Tibial artery (tissue), 4 donors: Measurements from ENCODE around the gene PTBP1.

Experiments used
- DNase-seq, 2 donors: peaks; one replicate each; pipeline ENCODE4 v3.0.0-alpha.2; 2019
- H3K27ac ChIP-seq, 2 donors: fragments of 200-600 bp; sonication (generic) in 1 of 2; 1 replicate in 1 of 2; 2 replicates in 1 of 2; pipeline ENCODE4 v1.5.1; 2018 to 2019; ENCODE audit warnings: mild to moderate bottlenecking in 1 of 2
- H3K27me3 ChIP-seq, 2 donors: fragments of 200-600 bp; sonication (generic) in 1 of 2; one replicate each; pipeline versions ENCODE4 v1.5.1 to v1.6.0; 2016 to 2019
- H3K36me3 ChIP-seq, 3 donors: fragments of 200-600 bp; sonication (generic) in 2 of 3; one replicate each; pipeline ENCODE4 v1.5.1; 2016 to 2019; ENCODE audit warnings: mild to moderate bottlenecking in 2 of 3
- H3K4me1 ChIP-seq, 4 donors: fragments of 200-600 bp; sonication (generic) in 2 of 4; 1 replicate in 3 of 4; 2 replicates in 1 of 4; pipeline ENCODE4 v1.5.1; 2016 to 2019
- H3K4me3 ChIP-seq, 2 donors: fragments of 200-600 bp; sonication (generic) in 1 of 2; 1 replicate in 1 of 2; 2 replicates in 1 of 2; pipeline ENCODE4 v1.5.1; 2018 to 2019; ENCODE audit warnings: mild to moderate bottlenecking in 2 of 2
- H3K9me3 ChIP-seq, 3 donors: fragments of 200-600 bp; sonication (generic) in 1 of 3; one replicate each; pipeline ENCODE4 v1.5.1; 2016 to 2019
- intact Hi-C: fragments of 100-400 bp; cut with DNase I; formaldehyde crosslinking; loops from one replicate; pipeline ENCODE4 v1.15.0; 2023; ENCODE audit warnings: low total_unique reads
- TF ChIP-seq, protein P1 (sequence below), 2 experiments: fragments of 200-600 bp in 1 of 2; fragments of 450-650 bp in 1 of 2; IDR thresholded peaks; one replicate each; pipeline ENCODE4 v1.5.1; 2017 to 2019; ENCODE audit warnings: antibody characterized with exemption in 2 of 2, mild to moderate bottlenecking in 1 of 2, moderate library complexity in 1 of 2

Gene PTBP1

DNA sequence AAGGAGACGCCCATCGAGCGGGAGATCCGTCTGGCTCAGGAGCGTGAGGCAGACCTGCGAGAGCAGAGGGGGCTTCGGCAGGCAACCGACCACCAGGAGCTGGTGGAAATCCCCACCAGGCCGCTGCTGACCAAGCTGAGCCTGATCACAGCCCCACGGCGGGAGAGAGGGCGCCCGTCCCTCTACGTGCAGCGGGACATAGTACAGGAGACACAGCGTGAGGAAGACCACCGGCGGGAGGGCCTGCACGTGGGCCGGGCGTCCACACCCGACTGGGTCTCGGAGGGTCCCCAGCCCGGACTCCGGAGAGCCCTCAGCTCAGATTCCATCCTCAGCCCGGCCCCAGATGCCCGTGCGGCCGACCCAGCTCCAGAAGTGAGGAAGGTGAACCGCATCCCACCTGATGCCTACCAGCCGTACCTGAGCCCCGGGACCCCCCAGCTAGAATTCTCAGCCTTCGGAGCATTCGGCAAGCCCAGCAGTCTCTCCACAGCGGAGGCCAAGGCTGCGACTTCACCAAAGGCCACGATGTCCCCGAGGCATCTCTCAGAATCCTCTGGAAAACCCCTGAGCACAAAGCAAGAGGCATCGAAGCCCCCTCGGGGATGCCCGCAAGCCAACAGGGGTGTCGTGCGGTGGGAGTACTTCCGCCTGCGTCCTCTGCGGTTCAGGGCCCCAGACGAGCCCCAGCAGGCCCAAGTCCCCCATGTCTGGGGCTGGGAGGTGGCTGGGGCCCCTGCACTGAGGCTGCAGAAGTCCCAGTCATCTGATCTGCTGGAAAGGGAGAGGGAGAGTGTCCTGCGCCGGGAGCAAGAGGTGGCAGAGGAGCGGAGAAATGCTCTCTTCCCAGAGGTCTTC is 39.2 kb upstream of the PTBP1 start:
- no peaks in the 10 kb centered on the region for H3K4me1 ChIP-seq
- DNase-seq = no peak
- H3K36me3 ChIP-seq = no peaks in the 10 kb centered on the region
- TF ChIP-seq, protein P1, sequence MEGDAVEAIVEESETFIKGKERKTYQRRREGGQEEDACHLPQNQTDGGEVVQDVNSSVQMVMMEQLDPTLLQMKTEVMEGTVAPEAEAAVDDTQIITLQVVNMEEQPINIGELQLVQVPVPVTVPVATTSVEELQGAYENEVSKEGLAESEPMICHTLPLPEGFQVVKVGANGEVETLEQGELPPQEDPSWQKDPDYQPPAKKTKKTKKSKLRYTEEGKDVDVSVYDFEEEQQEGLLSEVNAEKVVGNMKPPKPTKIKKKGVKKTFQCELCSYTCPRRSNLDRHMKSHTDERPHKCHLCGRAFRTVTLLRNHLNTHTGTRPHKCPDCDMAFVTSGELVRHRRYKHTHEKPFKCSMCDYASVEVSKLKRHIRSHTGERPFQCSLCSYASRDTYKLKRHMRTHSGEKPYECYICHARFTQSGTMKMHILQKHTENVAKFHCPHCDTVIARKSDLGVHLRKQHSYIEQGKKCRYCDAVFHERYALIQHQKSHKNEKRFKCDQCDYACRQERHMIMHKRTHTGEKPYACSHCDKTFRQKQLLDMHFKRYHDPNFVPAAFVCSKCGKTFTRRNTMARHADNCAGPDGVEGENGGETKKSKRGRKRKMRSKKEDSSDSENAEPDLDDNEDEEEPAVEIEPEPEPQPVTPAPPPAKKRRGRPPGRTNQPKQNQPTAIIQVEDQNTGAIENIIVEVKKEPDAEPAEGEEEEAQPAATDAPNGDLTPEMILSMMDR (IDR thresholded peaks at IDR 0.05) = no peak
- intact Hi-C loops = no loop called here
- peaks cover 0 to 14% (median 14%) of the 10 kb centered on the region in 3 donors for H3K9me3 ChIP-seq
- H3K27me3 ChIP-seq = peaks cover 0 to 14% of the 10 kb centered on the region in 2 donors
- no peak overlapping the region for H3K27ac ChIP-seq
- no peak overlapping the region for H3K4me3 ChIP-seq

GRCh38 chr19:763181-763580 is 34.1 kb upstream of the PTBP1 start:
- intact Hi-C loops = no loop called here
- TF ChIP-seq, protein P1 (IDR thresholded peaks at IDR 0.05) = no peak
- H3K36me3 ChIP-seq = no peaks in the 10 kb centered on the region

GRCh38 chr19:763869-764268 is 33.4 kb upstream of the PTBP1 start:
- Histone ChIP-seq H3K4me1 (peaks cover 0 to 10% (median 2%) of the 10 kb centered on the region in 4 donors), H3K4me3 (no peak overlapping the region), H3K27ac (no peak overlapping the region), H3K36me3 (no peaks in the 10 kb centered on the region), H3K27me3 (peaks cover 0 to 49% of the 10 kb centered on the region in 2 donors), H3K9me3 (peaks cover 0 to 4% (median 2%) of the 10 kb centered on the region in 3 donors)
- TF ChIP-seq, protein P1 (IDR thresholded peaks at IDR 0.05) = no peak
- DNase-seq = no peak
- intact Hi-C loops = no loop called here

More at GRCh38 chr19:763181-763580, 34.1 kb upstream of the PTBP1 start:
- H3K27me3 ChIP-seq = peaks cover 0 to 46% of the 10 kb centered on the region in 2 donors
- H3K4me1 ChIP-seq = peaks cover 0 to 3% (median under 1%) of the 10 kb centered on the region in 4 donors
- peaks cover 0 to 10% (median 9%) of the 10 kb centered on the region in 3 donors for H3K9me3 ChIP-seq
- DNase-seq = no peak
- H3K27ac ChIP-seq = no peak overlapping the region
- H3K4me3 ChIP-seq = no peak overlapping the region

- intact Hi-C loops = no loop called here
- DNase-seq = no peak
- Histone ChIP-seq H3K36me3 (no peaks in the 10 kb centered on the region), H3K27me3 (peaks cover 0 to 52% of the 10 kb centered on the region in 2 donors), H3K9me3 (no peaks in the 10 kb centered on the region), H3K4me3 (no peak overlapping the region), H3K4me1 (peaks cover 0 to 10% (median 2%) of the 10 kb centered on the region in 4 donors), H3K27ac (no peak overlapping the region)
- TF ChIP-seq, protein P1 (IDR thresholded peaks at IDR 0.05) = no peak
Measured at GRCh38 chr19:764301-764700, 33.0 kb upstream of the PTBP1 start.

DNA sequence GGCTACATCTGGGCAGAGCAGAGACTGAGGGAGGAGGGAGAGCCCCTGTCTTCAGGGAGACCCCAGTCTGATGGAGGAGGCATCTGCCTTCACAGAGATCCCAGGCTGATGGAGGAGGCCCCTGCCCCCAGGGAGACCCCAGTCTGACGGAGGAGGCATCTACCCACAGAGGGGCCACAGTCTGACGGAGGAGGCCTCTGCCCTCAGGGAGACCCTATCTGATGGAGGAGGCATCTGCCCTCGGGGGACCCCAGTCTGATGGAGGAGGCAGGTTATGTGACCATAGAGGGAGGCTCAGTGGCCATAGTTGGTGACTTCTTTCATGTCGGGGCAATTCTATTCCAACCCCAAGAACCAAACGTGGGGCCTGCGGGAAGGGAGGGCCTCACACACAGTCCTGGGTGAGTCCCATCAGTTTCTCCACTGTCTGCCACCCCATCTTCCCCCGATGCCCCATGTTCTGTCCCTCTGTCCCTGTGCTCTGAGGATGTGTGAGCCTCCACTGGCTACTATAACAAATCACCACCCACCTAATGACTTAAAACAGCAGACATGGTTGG is 32.0 kb upstream of the PTBP1 start:
- Histone ChIP-seq H3K4me1 (peaks cover 0 to 10% (median 2%) of the 10 kb centered on the region in 4 donors), H3K27ac (no peak overlapping the region), H3K27me3 (peaks cover 0 to 52% of the 10 kb centered on the region in 2 donors), H3K4me3 (no peak overlapping the region), H3K9me3 (no peaks in the 10 kb centered on the region), H3K36me3 (no peaks in the 10 kb centered on the region)
- intact Hi-C loops = loop anchor here (5.0 kb wide), 1 partner anchor 217 kb away; the partner anchor contains the start of gene WDR18
- DNase-seq = no peak
- TF ChIP-seq, protein P1 (IDR thresholded peaks at IDR 0.05) = no peak
